ENCODE data around the gene IGSF23. TPM values are rescaled to one million over a fixed set of nuclear protein-coding genes. Genes with fewer than 3 reads are reported as not detected.
A peak's percentile ranks its signal among the peaks of the same experiment; 100 is the strongest.

The IGSF23 gene
- total RNA-seq, 1 donor from 2014 or later, result not detected

GRCh38 chr19:44643605-44644401 lies 30.4 kb downstream of the IGSF23 start, which contains the start of gene PVR:
Gene PVR (plus strand): TSS chr19:44643910. CDS start chr19:44644097, 187 bp downstream.
- Mint-ChIP-seq H3K36me3 (ENCODE audit: unreplicated experiment) (peaks cover 4% of the 10 kb centered on the region), H3K4me1 (ENCODE audit: unreplicated experiment) (peaks cover 13% of the 10 kb centered on the region), H3K27me3 (ENCODE audit: unreplicated experiment) (no peaks in the 10 kb centered on the region), H3K27ac (ENCODE audit: unreplicated experiment) (peak within 1 kb of the TSS; percentile 87), H3K4me3 (ENCODE audit: unreplicated experiment) (peak within 1 kb of the TSS; percentile 87), H3K9me3 (ENCODE audit: unreplicated experiment) (no peaks in the 10 kb centered on the region)
- TF ChIP-seq CTCF (IDR thresholded peaks at IDR 0.05), result no peak
- DNase-seq (ENCODE audit: extremely low spot score, unreplicated experiment), result peak; percentile 90

GRCh38 chr19:44644402-44645016 lies 31.1 kb downstream of the IGSF23 start:
- no peak for DNase-seq (ENCODE audit: extremely low spot score, unreplicated experiment)
- Mint-ChIP-seq H3K4me3 (ENCODE audit: unreplicated experiment) (peak overlapping the region; percentile 87), H3K9me3 (ENCODE audit: unreplicated experiment) (no peaks in the 10 kb centered on the region), H3K27me3 (ENCODE audit: unreplicated experiment) (no peaks in the 10 kb centered on the region), H3K27ac (ENCODE audit: unreplicated experiment) (peak overlapping the region; percentile 87), H3K4me1 (ENCODE audit: unreplicated experiment) (peaks cover 13% of the 10 kb centered on the region), H3K36me3 (ENCODE audit: unreplicated experiment) (peaks cover 4% of the 10 kb centered on the region)
- no peak for TF ChIP-seq CTCF (IDR thresholded peaks at IDR 0.05)

GRCh38 chr19:44645407-44646048 lies 32.2 kb downstream of the IGSF23 start:
- H3K9me3 Mint-ChIP-seq (ENCODE audit: unreplicated experiment), result no peaks in the 10 kb centered on the region
- no peak for DNase-seq (ENCODE audit: extremely low spot score, unreplicated experiment)
- peak overlapping the region; percentile 26 for H3K4me3 Mint-ChIP-seq (ENCODE audit: unreplicated experiment)
- no peak for TF ChIP-seq CTCF (IDR thresholded peaks at IDR 0.05)
- H3K27me3 Mint-ChIP-seq (ENCODE audit: unreplicated experiment), result no peaks in the 10 kb centered on the region
- no peak overlapping the region for H3K27ac Mint-ChIP-seq (ENCODE audit: unreplicated experiment)
- peaks cover 9% of the 10 kb centered on the region for H3K36me3 Mint-ChIP-seq (ENCODE audit: unreplicated experiment)
- peaks cover 13% of the 10 kb centered on the region for H3K4me1 Mint-ChIP-seq (ENCODE audit: unreplicated experiment)

GRCh38 chr19:44646049-44646416 lies 32.7 kb downstream of the IGSF23 start:
- no peak for DNase-seq (ENCODE audit: extremely low spot score, unreplicated experiment)
- Mint-ChIP-seq H3K4me1 (ENCODE audit: unreplicated experiment) (peaks cover 13% of the 10 kb centered on the region), H3K4me3 (ENCODE audit: unreplicated experiment) (no peak overlapping the region), H3K27me3 (ENCODE audit: unreplicated experiment) (no peaks in the 10 kb centered on the region), H3K27ac (ENCODE audit: unreplicated experiment) (no peak overlapping the region), H3K9me3 (ENCODE audit: unreplicated experiment) (no peaks in the 10 kb centered on the region), H3K36me3 (ENCODE audit: unreplicated experiment) (peaks cover 10% of the 10 kb centered on the region)
- no peak for TF ChIP-seq CTCF (IDR thresholded peaks at IDR 0.05)

- Mint-ChIP-seq H3K27ac (ENCODE audit: unreplicated experiment) (no peak overlapping the region), H3K4me1 (ENCODE audit: unreplicated experiment) (peaks cover 13% of the 10 kb centered on the region)
These were observed 33.8 kb downstream of the IGSF23 start for GRCh38 chr19:44647144-44647543.

More at GRCh38 chr19:44647144-44647543, 33.8 kb downstream of the IGSF23 start:
- TF ChIP-seq CTCF (IDR thresholded peaks at IDR 0.05), result no peak
- no peak for DNase-seq (ENCODE audit: extremely low spot score, unreplicated experiment)
- H3K27me3 Mint-ChIP-seq (ENCODE audit: unreplicated experiment), result no peaks in the 10 kb centered on the region
- H3K36me3 Mint-ChIP-seq (ENCODE audit: unreplicated experiment), result peaks cover 16% of the 10 kb centered on the region
- H3K4me3 Mint-ChIP-seq (ENCODE audit: unreplicated experiment), result no peak overlapping the region
- no peaks in the 10 kb centered on the region for H3K9me3 Mint-ChIP-seq (ENCODE audit: unreplicated experiment)

All from osteocyte (in vitro differentiated cells).